ENCODE data around the gene HOXC11.

GRCh38 chr12:53995378-53996239 is 22.7 kb downstream of the HOXC11 start:
- TF ChIP-seq CTCF (IDR thresholded peaks at IDR 0.05; ENCODE audit: low read depth, low read length): no peak
- no peak for TF ChIP-seq POLR2A (IDR thresholded peaks at IDR 0.05; ENCODE audit: extremely low read depth, insufficient read length)
- TF ChIP-seq MYC (IDR thresholded peaks at IDR 0.05; ENCODE audit: low read depth, low read length): no peak
- no peak for TF ChIP-seq MAX (IDR thresholded peaks at IDR 0.05; ENCODE audit: low read depth, low read length)
